K562 (cell line): ENCODE results near the gene OR9Q1. TPM values are rescaled to one million over a fixed set of nuclear protein-coding genes. Genes with fewer than 3 reads are reported as not detected.

ENCODE experiments used
- ATAC-seq: fragments of 200-7000 bp; cut with Tn5 transposase; 3 replicates; pipeline ENCODE4 v1.9.1; 2020; ENCODE audit warnings: moderate library complexity
- BruUV-seq: library from RNA; stranded (reverse); fragments of 400-500 nt; replicated peaks from 2 replicates; lab custom pipeline; 2021; lab: Mats Ljungman, UMichigan
- CTCF ChIA-PET: fragments of 300-600 bp; formaldehyde crosslinking; extraction: SDS; loops from one replicate; lab custom pipeline; 2021; ENCODE audit warnings: low intra/inter-chr PET ratio; lab: Yijun Ruan, JAX
- POLR2A ChIA-PET: fragments of 300-600, 350-650 bp; sonication (Branson Sonifier 250); formaldehyde crosslinking; extraction: SDS; loops from one replicate; lab custom pipeline; 2021; ENCODE audit warnings: antibody characterized with exemption, inconsistent platforms; lab: Yijun Ruan, JAX
- DNase-seq, 4 experiments: peaks; one replicate each; pipeline versions ENCODE4 v3.0.0 to v3.0.0-alpha.2; 2011 to 2018; ENCODE audit warnings: low spot score in 3 of 4, mixed read lengths in 3 of 4; ENCODE audit errors: extremely low read depth in 1 of 4
- FAIRE-seq: peaks from 2 replicates; lab custom pipeline; 2011; peaks lifted over from hg19 to GRCh38; lab: Jason Lieb, UNC
- H2AFZ ChIP-seq: 2 replicates; pipeline ENCODE4 v1.6.0; 2011; ENCODE audit warnings: low read depth, low read length, control low read depth, inconsistent platforms
- H3K27ac ChIP-seq: fragments of 200-600 bp; 3 replicates; pipeline ENCODE4 v1.8.0; 2011; ENCODE audit warnings: low read depth, mild to moderate bottlenecking, control low read depth, inconsistent platforms, low read length, moderate library complexity, mixed read lengths; ENCODE audit errors: extremely low read depth
- H3K27me3 ChIP-seq, 2 experiments: fragments of 300-600 bp in 1 of 2; 2 replicates in 1 of 2; 3 replicates in 1 of 2; pipeline versions ENCODE4 v1.6.0 to v1.8.0; 2011; ENCODE audit warnings: inconsistent platforms in 2 of 2, low read length in 2 of 2, mild to moderate bottlenecking in 1 of 2, mixed read lengths in 1 of 2, moderate library complexity in 1 of 2; ENCODE audit not compliant: control insufficient read depth in 2 of 2, insufficient read depth in 2 of 2
- H3K36me3 ChIP-seq: fragments of 300-600 bp; 3 replicates; pipeline ENCODE4 v1.8.0; 2011; ENCODE audit warnings: mild to moderate bottlenecking, low read length, inconsistent platforms; ENCODE audit not compliant: control insufficient read depth, insufficient read depth
- H3K4me1 ChIP-seq, 2 experiments: fragments of 200-600 bp in 1 of 2; replicated peaks in 1 of 2; 2 replicates in 1 of 2; 3 replicates in 1 of 2; pipeline versions ENCODE4 v1.5.1 to v1.8.0; 2011; ENCODE audit warnings: inconsistent platforms in 2 of 2, low read length in 2 of 2, mild to moderate bottlenecking in 1 of 2, mixed read lengths in 1 of 2, moderate library complexity in 1 of 2; ENCODE audit not compliant: control insufficient read depth in 2 of 2, insufficient read depth in 2 of 2
- H3K4me2 ChIP-seq: 2 replicates; pipeline ENCODE4 v1.6.1; 2011; ENCODE audit warnings: low read length, control low read depth, inconsistent platforms, mixed read lengths; ENCODE audit not compliant: insufficient read depth
- H3K4me3 ChIP-seq: fragments of 200-600 bp; sonication (generic), shearing (Covaris generic); 2 replicates; pipeline ENCODE4 v1.5.1; 2016; ENCODE audit warnings: control low read depth, inconsistent platforms
- H3K79me2 ChIP-seq: fragments of 200-600 bp; 3 replicates; pipeline ENCODE4 v1.8.0; 2011; ENCODE audit warnings: low read length, inconsistent platforms; ENCODE audit not compliant: control insufficient read depth, insufficient read depth
- H3K9ac ChIP-seq, 2 experiments: 2 replicates each; pipeline versions ENCODE4 v1.6.0 to v1.6.1; 2011; ENCODE audit warnings: low read depth in 2 of 2, low read length in 2 of 2, control low read depth in 1 of 2, inconsistent platforms in 1 of 2, mild to moderate bottlenecking in 1 of 2, mixed read lengths in 1 of 2; ENCODE audit not compliant: insufficient read depth in 1 of 2
- H3K9me1 ChIP-seq: one replicate; pipeline ENCODE4 v1.6.0; 2011; ENCODE audit warnings: inconsistent platforms, mild to moderate bottlenecking, low read length, moderate library complexity; ENCODE audit not compliant: control insufficient read depth, insufficient read depth
- H3K9me3 ChIP-seq: replicated peaks from 2 replicates; pipeline ENCODE4 v1.5.1; 2011; ENCODE audit warnings: low read depth, low read length, inconsistent platforms; ENCODE audit not compliant: control insufficient read depth, insufficient read depth
- H4K20me1 ChIP-seq: replicated peaks from 2 replicates; pipeline ENCODE4 v1.6.1; 2011; ENCODE audit warnings: low read length, inconsistent platforms, mixed read lengths; ENCODE audit not compliant: control insufficient read depth, insufficient read depth
- BDP1 ChIP-seq: IDR thresholded peaks from 3 replicates; pipeline ENCODE4 v1.6.1; 2011; ENCODE audit not compliant: insufficient read length, insufficient read depth
- DNMT1 ChIP-seq: fragments of 450-650 bp; IDR thresholded peaks from 2 replicates; pipeline ENCODE4 v1.6.1; 2016; ENCODE audit warnings: antibody characterized with exemption, mild to moderate bottlenecking
- HOXB6 ChIP-seq: fragments of 250-450 bp; sonication (Bioruptor Pico); IDR thresholded peaks from 2 replicates; pipeline ENCODE4 v1.5.1; 2022; ENCODE audit warnings: mild to moderate bottlenecking, borderline replicate concordance
- KAT7 ChIP-seq: sonication (generic); formaldehyde crosslinking; IDR thresholded peaks from 2 replicates; pipeline ENCODE4 v1.8.0; 2022; ENCODE audit warnings: missing genetic modification reagents, mild to moderate bottlenecking, borderline replicate concordance
- KHSRP ChIP-seq: fragments of 450-650 bp; IDR thresholded peaks from 2 replicates; pipeline ENCODE4 v1.6.1; 2017
- MCM5 ChIP-seq: fragments of 450-650 bp; IDR thresholded peaks from 2 replicates; pipeline ENCODE4 v1.6.1; 2016; ENCODE audit warnings: low read depth
- RREB1 ChIP-seq: fragments of 250-450 bp; sonication (Bioruptor Pico); IDR thresholded peaks from 2 replicates; pipeline ENCODE4 v1.4.0; 2020
- ZC3H4 ChIP-seq: sonication (generic); formaldehyde crosslinking; IDR thresholded peaks from 2 replicates; pipeline ENCODE4 v1.9.0; 2021; ENCODE audit warnings: missing genetic modification reagents, borderline replicate concordance
- ZNF24 ChIP-seq: fragments of 450-650 bp; IDR thresholded peaks from 2 replicates; pipeline ENCODE4 v1.6.1; 2016
- ZNF586 ChIP-seq: fragments of 450-650 bp; formaldehyde crosslinking; conservative IDR thresholded peaks from 2 replicates; pipeline ENCODE4 v1.4.0; 2020; ENCODE audit warnings: mild to moderate bottlenecking, moderate library complexity
- ZNF696 ChIP-seq: fragments of 250-450 bp; sonication (Bioruptor Pico); conservative IDR thresholded peaks from 2 replicates; pipeline ENCODE4 v1.4.0; 2020; ENCODE audit warnings: mild to moderate bottlenecking, moderate library complexity
- in situ Hi-C: fragments of 300-500 bp; cut with MboI; formaldehyde crosslinking; loops from 4 replicates; pipeline ENCODE4 v1.15.0; 2018; ENCODE audit warnings: inconsistent platforms, mixed read lengths
- intact Hi-C: fragments of 100-400 bp; cut with micrococcal nuclease; formaldehyde crosslinking; loops from 2 replicates; pipeline ENCODE4 v1.14.2; 2022
- polyA plus RNA-seq, 8 experiments: library from polyadenylated mRNA; depleted of rRNA in 4 of 8; stranded (reverse) in 5 of 8; unstranded in 3 of 8; fragments of >200 nt; fragmentation: Nextera tagmentation in 2 of 8; fragmentation: Illumina TruSeq in 1 of 8; extraction: Ambion mirVana in 2 of 8; extraction: Trizol in 1 of 8; gene quantifications; 2 replicates each; pipeline versions ENCODE4 v1.2.1 to v1.2.3, GENCODE V29; 2011 to 2014; ENCODE audit warnings: inconsistent platforms in 1 of 8, missing spikeins in 1 of 8
- total RNA-seq, 7 experiments: library from RNA; depleted of rRNA in 6 of 7; stranded (reverse); fragments of >200 nt in 6 of 7; fragmentation: Illumina TruSeq in 2 of 7; extraction: Trizol in 2 of 7; gene quantifications; 2 replicates each; pipeline versions ENCODE4 v1.2.1 to v1.2.3, GENCODE V29; 2011 to 2021; ENCODE audit warnings: low replicate concordance in 1 of 7
- TF ChIP-seq, protein P1 (sequence below): fragments of 250-450 bp; sonication (Bioruptor Pico); IDR thresholded peaks from 2 replicates; pipeline ENCODE4 v1.8.0; 2021; ENCODE audit warnings: moderate library complexity, mild to moderate bottlenecking, inconsistent platforms

The OR9Q1 gene
- total and polyA plus RNA-seq, 9 of the 15 experiments (the other 6 are each of a cell fraction or from before 2014, with no cell fraction given), result not detected

DNA sequence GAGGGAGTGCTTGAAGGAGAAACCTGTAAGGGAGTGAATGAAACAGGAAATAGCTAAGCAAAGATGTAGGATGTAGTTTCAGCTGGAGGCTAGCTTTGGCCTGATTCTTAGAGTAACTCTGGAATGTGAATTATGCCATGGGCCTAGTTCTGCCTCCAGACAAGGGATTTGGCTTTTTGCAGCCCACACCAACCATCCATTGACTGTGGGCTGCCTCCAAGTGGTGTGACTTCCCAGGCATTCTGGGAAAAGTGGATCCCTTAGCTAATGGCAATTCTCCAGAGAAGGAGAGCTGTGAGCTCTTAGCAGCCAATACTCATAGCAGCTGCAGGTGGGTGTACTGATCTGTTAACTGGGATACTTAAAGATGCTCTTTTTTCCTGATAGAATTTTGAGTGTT lies 103.7 kb downstream of the OR9Q1 start:
- Histone ChIP-seq H3K9ac (no peak overlapping the region), H3K4me1 (no peaks in the 10 kb centered on the region), H2AFZ (no peak overlapping the region), H4K20me1 (no peaks in the 10 kb centered on the region), H3K79me2 (no peaks in the 10 kb centered on the region), H3K4me3 (no peak overlapping the region), H3K27ac (no peak overlapping the region), H3K9me1 (no peaks in the 10 kb centered on the region), H3K9me3 (no peaks in the 10 kb centered on the region), H3K4me2 (no peak overlapping the region), H3K36me3 (no peaks in the 10 kb centered on the region), H3K27me3 (no peaks in the 10 kb centered on the region)
- no peak for FAIRE-seq
- POLR2A ChIA-PET, result no interaction called here
- no peak for DNase-seq
- no TSS peak for BruUV-seq
- no peak for ATAC-seq
- in situ Hi-C loops, result no loop called here
- TF ChIP-seq ZNF586 (CRISPR knock-in tag) (no peak), KAT7 (CRISPR knock-in tag) (no peak), ZC3H4 (CRISPR knock-in tag) (no peak), KHSRP (no peak), BDP1 (no peak), DNMT1 (no peak), MCM5 (no peak), ZNF24 (no peak), ZNF696 (CRISPR knock-in tag) (no peak), RREB1 (CRISPR knock-in tag) (no peak), HOXB6 (CRISPR knock-in tag) (no peak)
- TF ChIP-seq, protein P1, sequence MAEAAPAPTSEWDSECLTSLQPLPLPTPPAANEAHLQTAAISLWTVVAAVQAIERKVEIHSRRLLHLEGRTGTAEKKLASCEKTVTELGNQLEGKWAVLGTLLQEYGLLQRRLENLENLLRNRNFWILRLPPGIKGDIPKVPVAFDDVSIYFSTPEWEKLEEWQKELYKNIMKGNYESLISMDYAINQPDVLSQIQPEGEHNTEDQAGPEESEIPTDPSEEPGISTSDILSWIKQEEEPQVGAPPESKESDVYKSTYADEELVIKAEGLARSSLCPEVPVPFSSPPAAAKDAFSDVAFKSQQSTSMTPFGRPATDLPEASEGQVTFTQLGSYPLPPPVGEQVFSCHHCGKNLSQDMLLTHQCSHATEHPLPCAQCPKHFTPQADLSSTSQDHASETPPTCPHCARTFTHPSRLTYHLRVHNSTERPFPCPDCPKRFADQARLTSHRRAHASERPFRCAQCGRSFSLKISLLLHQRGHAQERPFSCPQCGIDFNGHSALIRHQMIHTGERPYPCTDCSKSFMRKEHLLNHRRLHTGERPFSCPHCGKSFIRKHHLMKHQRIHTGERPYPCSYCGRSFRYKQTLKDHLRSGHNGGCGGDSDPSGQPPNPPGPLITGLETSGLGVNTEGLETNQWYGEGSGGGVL (CRISPR knock-in tag), result no peak
- intact Hi-C loops, result no loop called here
- CTCF ChIA-PET, result no interaction called here
